ENCODE data around the gene COG6. TPM values are rescaled to one million over a fixed set of nuclear protein-coding genes. Genes with fewer than 3 reads are reported as not detected.

The COG6 gene
- total and polyA plus RNA-seq, 2 of the 4 experiments (the other 2 are of a cell fraction), result 22.8 to 37.5 TPM

- Histone ChIP-seq H2BK120ac (ENCODE audit: low read depth, low read length) (no peak overlapping the region), H4K91ac (ENCODE audit: insufficient read depth, low read depth, low read length) (no peak overlapping the region), H4K5ac (ENCODE audit: low read depth, low read length) (no peak overlapping the region), H3K14ac (replicated peaks; ENCODE audit: low read depth, low read length) (no peak overlapping the region), H3K4me3 (ENCODE audit: insufficient read depth, low read depth, low read length) (no peak overlapping the region), H4K20me1 (ENCODE audit: insufficient read depth, low read length) (no peaks in the 10 kb centered on the region), H3K9me3 (ENCODE audit: control insufficient read depth, insufficient read depth, low read length) (no peaks in the 10 kb centered on the region), H3K56ac (ENCODE audit: extremely low read depth, insufficient read depth, low read length) (no peak overlapping the region), H3K4ac (ENCODE audit: low read depth, low read length) (no peak overlapping the region), H3K9ac (ENCODE audit: low read depth, low read length) (no peak overlapping the region), H2AK9ac (replicated peaks; ENCODE audit: low read depth, low read length, poor library complexity) (no peak overlapping the region), H4K8ac (ENCODE audit: low read depth in 2 of 2, low read length in 2 of 2) (no peak overlapping the region), H3K27ac (ENCODE audit: insufficient read depth, low read length) (no peak overlapping the region), H2BK20ac (ENCODE audit: low read depth, low read length) (no peak overlapping the region), H2BK15ac (ENCODE audit: low read depth, low read length) (no peak overlapping the region), H3K4me2 (ENCODE audit: low read depth, low read length) (no peak overlapping the region), H2BK5ac (ENCODE audit: low read depth, low read length, poor library complexity, severe bottlenecking) (no peak overlapping the region), H2AK5ac (ENCODE audit: low read depth, low read length) (no peak overlapping the region), H3K9me1 (ENCODE audit: insufficient read depth, low read length) (0 out of 2 replicates have a peak, but pooled peaks cover 4% of the 10 kb centered on the region), H3K4me1 (ENCODE audit: control insufficient read depth, insufficient read depth, low read length) (peaks cover 3% of the 10 kb centered on the region; the same call in 1 of the 2 replicates), H3K36me3 (ENCODE audit: control insufficient read depth, insufficient read depth, low read length) (peaks cover 10% of the 10 kb centered on the region), H3K18ac (ENCODE audit: low read depth, low read length) (no peak overlapping the region), H3K23ac (ENCODE audit: low read depth, low read length) (no peak overlapping the region), H3K27me3 (ENCODE audit: control insufficient read depth, insufficient read depth, low read length) (no peaks in the 10 kb centered on the region), H2AFZ (replicated peaks; ENCODE audit: low read length, poor library complexity) (no peak overlapping the region), H3K79me1 (ENCODE audit: low read depth in 1 of 2, low read length in 2 of 2) (no peaks in the 10 kb centered on the region)
- CTCF ChIA-PET, result interaction anchor here (0.6 to 1.6 kb wide), 2 partner anchors 15 to 258 kb away, joined by 4 to 5 read pairs; no protein-coding TSS in a partner anchor
- no CpG with 5 or more reads among the region's 3 CpGs for WGBS, 2 experiments (ENCODE audit: extremely low coverage in 2 of 2, insufficient read length in 1 of 2)
- DNase-seq (peak; percentile 65), ATAC-seq (ENCODE audit: low read depth) (peak; percentile 54)
- TF ChIP-seq RAD21 (IDR thresholded peaks at IDR 0.05; ENCODE audit: low read length), result peak; percentile 50
- TF ChIP-seq FOS (IDR thresholded peaks at IDR 0.05; ENCODE audit: low read depth, low read length), result no peak
- no peak for TF ChIP-seq CHD1 (IDR thresholded peaks at IDR 0.05; ENCODE audit: low read depth, low read length)
- no peak for TF ChIP-seq NFE2L2 (IDR thresholded peaks at IDR 0.05; ENCODE audit: low read depth, low read length)
- TF ChIP-seq SMC3 (IDR thresholded peaks at IDR 0.05; ENCODE audit: low read depth, low read length), result peak; percentile 55; the same call in 1 of the 2 replicates
- TF ChIP-seq, protein P1, sequence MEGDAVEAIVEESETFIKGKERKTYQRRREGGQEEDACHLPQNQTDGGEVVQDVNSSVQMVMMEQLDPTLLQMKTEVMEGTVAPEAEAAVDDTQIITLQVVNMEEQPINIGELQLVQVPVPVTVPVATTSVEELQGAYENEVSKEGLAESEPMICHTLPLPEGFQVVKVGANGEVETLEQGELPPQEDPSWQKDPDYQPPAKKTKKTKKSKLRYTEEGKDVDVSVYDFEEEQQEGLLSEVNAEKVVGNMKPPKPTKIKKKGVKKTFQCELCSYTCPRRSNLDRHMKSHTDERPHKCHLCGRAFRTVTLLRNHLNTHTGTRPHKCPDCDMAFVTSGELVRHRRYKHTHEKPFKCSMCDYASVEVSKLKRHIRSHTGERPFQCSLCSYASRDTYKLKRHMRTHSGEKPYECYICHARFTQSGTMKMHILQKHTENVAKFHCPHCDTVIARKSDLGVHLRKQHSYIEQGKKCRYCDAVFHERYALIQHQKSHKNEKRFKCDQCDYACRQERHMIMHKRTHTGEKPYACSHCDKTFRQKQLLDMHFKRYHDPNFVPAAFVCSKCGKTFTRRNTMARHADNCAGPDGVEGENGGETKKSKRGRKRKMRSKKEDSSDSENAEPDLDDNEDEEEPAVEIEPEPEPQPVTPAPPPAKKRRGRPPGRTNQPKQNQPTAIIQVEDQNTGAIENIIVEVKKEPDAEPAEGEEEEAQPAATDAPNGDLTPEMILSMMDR (conservative IDR thresholded peaks at IDR 0.05; ENCODE audit: low read depth, low read length), result peak; percentile 49
- BruUV-seq (replicated peaks), result no TSS peak
- dilution Hi-C loops (cut with HindIII; ENCODE audit: low sequenced_read_pairs, unreplicated experiment), result no loop called here
- POLR2A ChIA-PET (ENCODE audit: unreplicated experiment), result no interaction called here
- intact Hi-C loops (cut with micrococcal nuclease), result loop anchor here (1.0 to 10.0 kb wide), 4 partner anchors 258 to 1090 kb away; partner anchors contain the start of genes MRPS31, NHLRC3 and PROSER1
- in situ Hi-C loops (cut with MboI; ENCODE audit: low sequenced_read_pairs), result loop anchor here (25.0 kb wide), 1 partner anchor 1003 kb away; no protein-coding TSS in a partner anchor
These were observed 29.2 kb downstream of the COG6 start for GRCh38 chr13:39684531-39685137.

All from IMR-90 (cell line).